GM12878 (cell line): ENCODE data around the gene NFYB. TPM values are rescaled to one million over a fixed set of nuclear protein-coding genes. Genes with fewer than 3 reads are reported as not detected.

Experiments
- ASH2L ChIP-seq: fragments of 300-600, 200-600 bp; sonication (generic); IDR thresholded peaks from 2 replicates; pipeline ENCODE4 v1.6.1; 2017; ENCODE audit warnings: low read depth, mild to moderate bottlenecking, borderline replicate concordance
- BACH1 ChIP-seq: fragments of 450-650 bp; IDR thresholded peaks from 2 replicates; pipeline ENCODE4 v1.6.1; 2017; ENCODE audit warnings: mild to moderate bottlenecking, borderline replicate concordance
- BRCA1 ChIP-seq: IDR thresholded peaks from 2 replicates; pipeline ENCODE4 v1.6.1; 2011; ENCODE audit warnings: low read depth, low read length, improper control_type of control experiment
- FOXM1 ChIP-seq: IDR thresholded peaks from 2 replicates; pipeline ENCODE4 v1.6.1; 2012; ENCODE audit warnings: low read depth, mild to moderate bottlenecking, inconsistent platforms, low read length, moderate library complexity
- JUNB ChIP-seq: IDR thresholded peaks from 2 replicates; pipeline ENCODE4 v1.6.1; 2016; ENCODE audit warnings: antibody characterized with exemption, mild to moderate bottlenecking
- NR2F1 ChIP-seq: fragments of 450-650 bp; conservative IDR thresholded peaks from 2 replicates; pipeline ENCODE4 v1.6.1; 2017; ENCODE audit warnings: mild to moderate bottlenecking
- PAX5 ChIP-seq: IDR thresholded peaks from 2 replicates; pipeline ENCODE4 v1.6.1; 2011; ENCODE audit warnings: low read depth, low read length, borderline replicate concordance
- TBL1XR1 ChIP-seq: IDR thresholded peaks from 2 replicates; pipeline ENCODE4 v1.6.1; 2012; ENCODE audit warnings: low read depth, low read length, improper control_type of control experiment
- TCF12 ChIP-seq: IDR thresholded peaks from 2 replicates; pipeline ENCODE4 v1.6.1; 2011; ENCODE audit warnings: low read depth, mild to moderate bottlenecking, low read length
- ZNF217 ChIP-seq: fragments of 450-650 bp; IDR thresholded peaks from 2 replicates; pipeline ENCODE4 v1.6.1; 2017; ENCODE audit warnings: antibody characterized with exemption, mild to moderate bottlenecking
- ZNF24 ChIP-seq: fragments of 450-650 bp; IDR thresholded peaks from 2 replicates; pipeline ENCODE4 v1.6.1; 2017; ENCODE audit warnings: antibody characterized with exemption, mild to moderate bottlenecking
- polyA plus RNA-seq, 11 experiments: library from polyadenylated mRNA; depleted of rRNA in 4 of 11; unstranded in 6 of 11; stranded (reverse) in 5 of 11; fragments of >200 nt; fragmentation: Nextera tagmentation in 4 of 11; fragmentation: Illumina TruSeq in 1 of 11; extraction: Ambion mirVana in 4 of 11; extraction: Trizol in 1 of 11; gene quantifications; 1 replicate in 1 of 11; 2 replicates in 10 of 11; pipeline versions ENCODE4 v1.2.1 to v1.2.3, GENCODE V29; 2011 to 2016; ENCODE audit warnings: inconsistent platforms in 2 of 11, missing spikeins in 2 of 11, low read depth in 1 of 11
- total RNA-seq, 4 experiments: library from RNA; depleted of rRNA in 3 of 4; stranded (reverse); fragments of >200 nt in 3 of 4; fragmentation: Illumina TruSeq in 1 of 4; extraction: Trizol in 1 of 4; gene quantifications; 2 replicates each; pipeline versions ENCODE4 v1.2.1 to v1.2.3, GENCODE V29; 2013 to 2021
- TF ChIP-seq, protein P1 (sequence below): fragments of 450-650 bp; IDR thresholded peaks from 2 replicates; pipeline ENCODE4 v1.6.1; 2016; ENCODE audit warnings: mild to moderate bottlenecking
- TF ChIP-seq, protein P2 (sequence below): fragments of 450-650 bp; formaldehyde crosslinking; IDR thresholded peaks from 2 replicates; pipeline ENCODE4 v1.4.0; 2022; ENCODE audit warnings: mild to moderate bottlenecking, moderate library complexity
- TF ChIP-seq, protein P3 (sequence below): fragments of 450-650 bp; IDR thresholded peaks from 2 replicates; pipeline ENCODE4 v1.6.1; 2018; ENCODE audit warnings: mild to moderate bottlenecking, low read depth, moderate library complexity; ENCODE audit not compliant: partially characterized antibody
- TF ChIP-seq, protein P4 (sequence below): fragments of 450-650 bp; IDR thresholded peaks from 2 replicates; pipeline ENCODE4 v1.6.1; 2017; ENCODE audit warnings: mild to moderate bottlenecking, low read depth, inconsistent platforms; ENCODE audit not compliant: poor library complexity, severe bottlenecking
- TF ChIP-seq, protein P5 (sequence below): IDR thresholded peaks from 2 replicates; pipeline ENCODE4 v1.6.1; 2012; ENCODE audit warnings: low read length, inconsistent platforms
- TF ChIP-seq, protein P6 (sequence below): fragments of 450-650 bp; IDR thresholded peaks from 2 replicates; pipeline ENCODE4 v1.6.1; 2017; ENCODE audit warnings: low read depth, mild to moderate bottlenecking, moderate library complexity

NFYB gene
- total and polyA plus RNA-seq, 10 of the 15 experiments (the other 5 are each of a cell fraction or from before 2014, with no cell fraction given): 13.8 to 42.3 (median 28.2) TPM

DNA sequence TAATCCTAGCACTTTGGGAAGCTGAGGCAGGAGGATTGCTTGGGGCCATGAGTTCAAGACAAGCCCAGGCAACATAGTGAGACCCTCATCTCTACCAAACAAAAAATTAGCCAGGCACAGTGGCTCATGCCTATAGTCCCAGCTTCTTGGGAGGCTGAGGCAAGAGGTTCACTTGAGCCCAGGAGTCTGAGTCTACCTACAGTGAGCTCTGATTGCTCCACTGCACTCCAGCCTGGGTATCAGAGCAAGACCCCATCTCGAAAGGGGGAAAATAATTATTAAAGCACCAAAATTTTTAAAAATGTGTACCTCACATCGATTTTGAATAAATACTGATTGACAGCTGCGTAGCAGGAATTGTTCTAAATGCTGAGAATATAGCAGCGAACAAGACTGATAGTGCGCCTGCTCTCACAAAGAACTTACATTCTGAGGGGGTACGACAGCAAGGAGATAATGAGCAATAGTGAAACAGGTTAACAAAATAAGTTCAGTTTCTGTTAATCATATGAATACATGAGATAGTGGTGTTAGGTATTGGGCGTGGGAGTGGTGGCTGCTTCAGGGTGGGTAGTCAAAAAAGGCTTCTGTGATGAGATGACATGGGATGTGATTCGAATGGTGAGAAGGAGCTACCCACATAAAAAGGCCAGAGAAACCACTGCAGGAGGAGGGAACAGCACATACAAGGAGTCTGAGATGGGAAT is 54.1 kb downstream of the NFYB start (continued):
- TF ChIP-seq, protein P1, sequence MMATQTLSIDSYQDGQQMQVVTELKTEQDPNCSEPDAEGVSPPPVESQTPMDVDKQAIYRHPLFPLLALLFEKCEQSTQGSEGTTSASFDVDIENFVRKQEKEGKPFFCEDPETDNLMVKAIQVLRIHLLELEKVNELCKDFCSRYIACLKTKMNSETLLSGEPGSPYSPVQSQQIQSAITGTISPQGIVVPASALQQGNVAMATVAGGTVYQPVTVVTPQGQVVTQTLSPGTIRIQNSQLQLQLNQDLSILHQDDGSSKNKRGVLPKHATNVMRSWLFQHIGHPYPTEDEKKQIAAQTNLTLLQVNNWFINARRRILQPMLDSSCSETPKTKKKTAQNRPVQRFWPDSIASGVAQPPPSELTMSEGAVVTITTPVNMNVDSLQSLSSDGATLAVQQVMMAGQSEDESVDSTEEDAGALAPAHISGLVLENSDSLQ: peak; percentile 78
- TF ChIP-seq BRCA1 (no peak), ZNF217 (0 out of 2 replicates have a peak, but pooled peaks have one; percentile 40), TCF12 (no peak), BACH1 (no peak), TBL1XR1 (0 out of 2 replicates have a peak, but pooled peaks have one; percentile 28), ZNF24 (no peak), NR2F1 (no peak), FOXM1 (peak; percentile 43; the same call in 1 of the 2 replicates), JUNB (peak; percentile 90), PAX5 (no peak; the same call in 1 of the 2 replicates), ASH2L (no peak)
- TF ChIP-seq, protein P2, sequence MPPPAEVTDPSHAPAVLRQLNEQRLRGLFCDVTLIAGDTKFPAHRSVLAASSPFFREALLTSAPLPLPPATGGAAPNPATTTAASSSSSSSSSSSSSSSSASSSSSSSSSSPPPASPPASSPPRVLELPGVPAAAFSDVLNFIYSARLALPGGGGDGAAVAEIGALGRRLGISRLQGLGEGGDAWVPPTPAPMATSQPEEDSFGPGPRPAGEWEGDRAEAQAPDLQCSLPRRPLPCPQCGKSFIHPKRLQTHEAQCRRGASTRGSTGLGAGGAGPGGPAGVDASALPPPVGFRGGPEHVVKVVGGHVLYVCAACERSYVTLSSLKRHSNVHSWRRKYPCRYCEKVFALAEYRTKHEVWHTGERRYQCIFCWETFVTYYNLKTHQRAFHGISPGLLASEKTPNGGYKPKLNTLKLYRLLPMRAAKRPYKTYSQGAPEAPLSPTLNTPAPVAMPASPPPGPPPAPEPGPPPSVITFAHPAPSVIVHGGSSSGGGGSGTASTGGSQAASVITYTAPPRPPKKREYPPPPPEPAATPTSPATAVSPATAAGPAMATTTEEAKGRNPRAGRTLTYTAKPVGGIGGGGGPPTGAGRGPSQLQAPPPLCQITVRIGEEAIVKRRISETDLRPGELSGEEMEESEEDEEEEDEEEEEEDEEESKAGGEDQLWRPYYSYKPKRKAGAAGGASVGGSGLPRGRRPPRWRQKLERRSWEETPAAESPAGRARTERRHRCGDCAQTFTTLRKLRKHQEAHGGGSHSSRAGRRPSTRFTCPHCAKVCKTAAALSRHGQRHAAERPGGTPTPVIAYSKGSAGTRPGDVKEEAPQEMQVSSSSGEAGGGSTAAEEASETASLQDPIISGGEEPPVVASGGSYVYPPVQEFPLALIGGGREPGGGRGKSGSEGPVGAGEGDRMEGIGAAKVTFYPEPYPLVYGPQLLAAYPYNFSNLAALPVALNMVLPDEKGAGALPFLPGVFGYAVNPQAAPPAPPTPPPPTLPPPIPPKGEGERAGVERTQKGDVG (CRISPR knock-in tag): no peak
- TF ChIP-seq, protein P3, sequence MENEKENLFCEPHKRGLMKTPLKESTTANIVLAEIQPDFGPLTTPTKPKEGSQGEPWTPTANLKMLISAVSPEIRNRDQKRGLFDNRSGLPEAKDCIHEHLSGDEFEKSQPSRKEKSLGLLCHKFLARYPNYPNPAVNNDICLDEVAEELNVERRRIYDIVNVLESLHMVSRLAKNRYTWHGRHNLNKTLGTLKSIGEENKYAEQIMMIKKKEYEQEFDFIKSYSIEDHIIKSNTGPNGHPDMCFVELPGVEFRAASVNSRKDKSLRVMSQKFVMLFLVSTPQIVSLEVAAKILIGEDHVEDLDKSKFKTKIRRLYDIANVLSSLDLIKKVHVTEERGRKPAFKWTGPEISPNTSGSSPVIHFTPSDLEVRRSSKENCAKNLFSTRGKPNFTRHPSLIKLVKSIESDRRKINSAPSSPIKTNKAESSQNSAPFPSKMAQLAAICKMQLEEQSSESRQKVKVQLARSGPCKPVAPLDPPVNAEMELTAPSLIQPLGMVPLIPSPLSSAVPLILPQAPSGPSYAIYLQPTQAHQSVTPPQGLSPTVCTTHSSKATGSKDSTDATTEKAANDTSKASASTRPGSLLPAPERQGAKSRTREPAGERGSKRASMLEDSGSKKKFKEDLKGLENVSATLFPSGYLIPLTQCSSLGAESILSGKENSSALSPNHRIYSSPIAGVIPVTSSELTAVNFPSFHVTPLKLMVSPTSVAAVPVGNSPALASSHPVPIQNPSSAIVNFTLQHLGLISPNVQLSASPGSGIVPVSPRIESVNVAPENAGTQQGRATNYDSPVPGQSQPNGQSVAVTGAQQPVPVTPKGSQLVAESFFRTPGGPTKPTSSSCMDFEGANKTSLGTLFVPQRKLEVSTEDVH: no peak
- TF ChIP-seq, protein P4, sequence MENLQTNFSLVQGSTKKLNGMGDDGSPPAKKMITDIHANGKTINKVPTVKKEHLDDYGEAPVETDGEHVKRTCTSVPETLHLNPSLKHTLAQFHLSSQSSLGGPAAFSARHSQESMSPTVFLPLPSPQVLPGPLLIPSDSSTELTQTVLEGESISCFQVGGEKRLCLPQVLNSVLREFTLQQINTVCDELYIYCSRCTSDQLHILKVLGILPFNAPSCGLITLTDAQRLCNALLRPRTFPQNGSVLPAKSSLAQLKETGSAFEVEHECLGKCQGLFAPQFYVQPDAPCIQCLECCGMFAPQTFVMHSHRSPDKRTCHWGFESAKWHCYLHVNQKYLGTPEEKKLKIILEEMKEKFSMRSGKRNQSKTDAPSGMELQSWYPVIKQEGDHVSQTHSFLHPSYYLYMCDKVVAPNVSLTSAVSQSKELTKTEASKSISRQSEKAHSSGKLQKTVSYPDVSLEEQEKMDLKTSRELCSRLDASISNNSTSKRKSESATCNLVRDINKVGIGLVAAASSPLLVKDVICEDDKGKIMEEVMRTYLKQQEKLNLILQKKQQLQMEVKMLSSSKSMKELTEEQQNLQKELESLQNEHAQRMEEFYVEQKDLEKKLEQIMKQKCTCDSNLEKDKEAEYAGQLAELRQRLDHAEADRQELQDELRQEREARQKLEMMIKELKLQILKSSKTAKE: no peak
- TF ChIP-seq, protein P5, sequence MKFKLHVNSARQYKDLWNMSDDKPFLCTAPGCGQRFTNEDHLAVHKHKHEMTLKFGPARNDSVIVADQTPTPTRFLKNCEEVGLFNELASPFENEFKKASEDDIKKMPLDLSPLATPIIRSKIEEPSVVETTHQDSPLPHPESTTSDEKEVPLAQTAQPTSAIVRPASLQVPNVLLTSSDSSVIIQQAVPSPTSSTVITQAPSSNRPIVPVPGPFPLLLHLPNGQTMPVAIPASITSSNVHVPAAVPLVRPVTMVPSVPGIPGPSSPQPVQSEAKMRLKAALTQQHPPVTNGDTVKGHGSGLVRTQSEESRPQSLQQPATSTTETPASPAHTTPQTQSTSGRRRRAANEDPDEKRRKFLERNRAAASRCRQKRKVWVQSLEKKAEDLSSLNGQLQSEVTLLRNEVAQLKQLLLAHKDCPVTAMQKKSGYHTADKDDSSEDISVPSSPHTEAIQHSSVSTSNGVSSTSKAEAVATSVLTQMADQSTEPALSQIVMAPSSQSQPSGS: peak; percentile 79
- TF ChIP-seq, protein P6, sequence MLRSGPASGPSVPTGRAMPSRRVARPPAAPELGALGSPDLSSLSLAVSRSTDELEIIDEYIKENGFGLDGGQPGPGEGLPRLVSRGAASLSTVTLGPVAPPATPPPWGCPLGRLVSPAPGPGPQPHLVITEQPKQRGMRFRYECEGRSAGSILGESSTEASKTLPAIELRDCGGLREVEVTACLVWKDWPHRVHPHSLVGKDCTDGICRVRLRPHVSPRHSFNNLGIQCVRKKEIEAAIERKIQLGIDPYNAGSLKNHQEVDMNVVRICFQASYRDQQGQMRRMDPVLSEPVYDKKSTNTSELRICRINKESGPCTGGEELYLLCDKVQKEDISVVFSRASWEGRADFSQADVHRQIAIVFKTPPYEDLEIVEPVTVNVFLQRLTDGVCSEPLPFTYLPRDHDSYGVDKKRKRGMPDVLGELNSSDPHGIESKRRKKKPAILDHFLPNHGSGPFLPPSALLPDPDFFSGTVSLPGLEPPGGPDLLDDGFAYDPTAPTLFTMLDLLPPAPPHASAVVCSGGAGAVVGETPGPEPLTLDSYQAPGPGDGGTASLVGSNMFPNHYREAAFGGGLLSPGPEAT: peak; percentile 61; the same call in 1 of the 2 replicates
